ENCODE measurements around the gene ESPN. TPM values are rescaled to one million over a fixed set of nuclear protein-coding genes. Genes with fewer than 3 reads are reported as not detected.
A peak's percentile ranks its signal among the peaks of the same experiment; 100 is the strongest.

The ESPN gene
- total and polyA plus RNA-seq, 2 of the 4 experiments (the other 2 are of a cell fraction) = under 0.01 to 0.02 TPM

DNA sequence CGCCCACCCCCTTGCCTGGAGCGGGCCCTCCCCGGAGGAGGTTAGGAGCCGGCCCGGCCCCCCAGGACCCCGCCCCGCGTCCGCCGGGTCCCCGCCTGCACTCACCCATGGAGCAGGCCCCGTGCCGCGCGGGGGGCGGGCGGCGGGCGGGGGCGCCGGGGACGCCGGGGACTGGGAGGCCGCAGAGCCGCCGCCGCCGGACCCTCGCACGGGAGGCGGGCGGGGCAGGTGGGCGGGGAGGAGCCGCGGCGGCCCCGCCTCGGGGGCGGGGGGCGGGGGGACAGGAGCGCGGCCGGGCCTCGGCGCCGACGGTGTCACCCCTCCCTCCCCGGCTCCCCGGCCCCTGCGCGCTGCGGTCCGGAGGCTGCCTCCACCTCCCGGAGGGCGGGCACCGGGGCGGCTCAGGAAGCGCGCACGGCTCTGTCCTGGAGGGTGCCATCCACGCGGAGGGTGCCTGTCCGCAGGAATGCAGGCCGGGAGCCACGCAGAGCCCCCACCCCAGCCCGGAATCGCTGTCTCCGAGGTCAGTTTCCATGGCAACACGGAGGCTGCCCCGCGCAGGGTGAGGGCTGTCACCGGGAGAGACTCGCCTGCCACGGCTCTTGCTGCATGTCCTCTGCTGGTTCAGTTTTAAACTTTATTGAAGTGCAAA is 72.8 kb downstream of the ESPN start:
- Histone ChIP-seq H2AFZ (replicated peaks; ENCODE audit: low read length, poor library complexity) (peak overlapping the region; percentile 96), H2AK5ac (ENCODE audit: low read depth, low read length) (no peak overlapping the region), H3K4me1 (ENCODE audit: control insufficient read depth, insufficient read depth, low read length) (peaks cover 9% of the 10 kb centered on the region), H3K56ac (ENCODE audit: extremely low read depth, insufficient read depth, low read length) (no peak overlapping the region), H3K23ac (ENCODE audit: low read depth, low read length) (peak overlapping the region; percentile 33; the same call in 1 of the 2 replicates), H2BK120ac (ENCODE audit: low read depth, low read length) (no peak overlapping the region), H3K18ac (ENCODE audit: low read depth, low read length) (0 out of 2 replicates have a peak overlapping the region, but pooled peaks have one; percentile 2), H3K27me3 (ENCODE audit: control insufficient read depth, insufficient read depth, low read length) (peaks cover 7% of the 10 kb centered on the region), H2AK9ac (replicated peaks; ENCODE audit: low read depth, low read length, poor library complexity) (no peak overlapping the region), H3K4ac (ENCODE audit: low read depth, low read length) (peak overlapping the region; percentile 64), H2BK20ac (ENCODE audit: low read depth, low read length) (no peak overlapping the region), H4K91ac (ENCODE audit: insufficient read depth, low read depth, low read length) (no peak overlapping the region), H2BK15ac (ENCODE audit: low read depth, low read length) (no peak overlapping the region), H3K9me3 (ENCODE audit: control insufficient read depth, insufficient read depth, low read length) (no peaks in the 10 kb centered on the region), H3K36me3 (ENCODE audit: control insufficient read depth, insufficient read depth, low read length) (no peaks in the 10 kb centered on the region), H3K9me1 (ENCODE audit: insufficient read depth, low read length) (0 out of 2 replicates have a peak, but pooled peaks cover 2% of the 10 kb centered on the region), H4K5ac (ENCODE audit: low read depth, low read length) (0 out of 2 replicates have a peak overlapping the region, but pooled peaks have one; percentile 4), H3K27ac (ENCODE audit: insufficient read depth, low read length) (no peak overlapping the region; the same call in 1 of the 2 replicates), H4K8ac (ENCODE audit: low read depth in 2 of 2, low read length in 2 of 2) (peak overlapping the region in 1 of 2 experiments; percentile 17; a peak in 1 of 4 replicates), H3K14ac (replicated peaks; ENCODE audit: low read depth, low read length) (peak overlapping the region; percentile 87; the same call in 1 of the 2 replicates), H3K4me2 (ENCODE audit: low read depth, low read length) (peak overlapping the region; percentile 89), H4K20me1 (ENCODE audit: insufficient read depth, low read length) (no peaks in the 10 kb centered on the region), H3K4me3 (ENCODE audit: insufficient read depth, low read depth, low read length) (peak overlapping the region; percentile 78), H3K79me1 (ENCODE audit: low read depth in 1 of 2, low read length in 2 of 2) (peaks cover 0 to 6% of the 10 kb centered on the region in 2 experiments; a peak in 1 of 4 replicates), H3K9ac (ENCODE audit: low read depth, low read length) (peak overlapping the region; percentile 82), H2BK5ac (ENCODE audit: low read depth, low read length, poor library complexity, severe bottlenecking) (no peak overlapping the region)
- 0% methylated on average over 13 of the region's 74 CpGs; no CpG with 5 or more reads in 1 of the 2 experiments for WGBS, 2 experiments (ENCODE audit: extremely low coverage in 2 of 2, insufficient read length in 1 of 2)
- TF ChIP-seq, protein P1, sequence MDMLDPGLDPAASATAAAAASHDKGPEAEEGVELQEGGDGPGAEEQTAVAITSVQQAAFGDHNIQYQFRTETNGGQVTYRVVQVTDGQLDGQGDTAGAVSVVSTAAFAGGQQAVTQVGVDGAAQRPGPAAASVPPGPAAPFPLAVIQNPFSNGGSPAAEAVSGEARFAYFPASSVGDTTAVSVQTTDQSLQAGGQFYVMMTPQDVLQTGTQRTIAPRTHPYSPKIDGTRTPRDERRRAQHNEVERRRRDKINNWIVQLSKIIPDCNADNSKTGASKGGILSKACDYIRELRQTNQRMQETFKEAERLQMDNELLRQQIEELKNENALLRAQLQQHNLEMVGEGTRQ (IDR thresholded peaks at IDR 0.05; ENCODE audit: low read depth, low read length) = no peak
- TF ChIP-seq, protein P2, sequence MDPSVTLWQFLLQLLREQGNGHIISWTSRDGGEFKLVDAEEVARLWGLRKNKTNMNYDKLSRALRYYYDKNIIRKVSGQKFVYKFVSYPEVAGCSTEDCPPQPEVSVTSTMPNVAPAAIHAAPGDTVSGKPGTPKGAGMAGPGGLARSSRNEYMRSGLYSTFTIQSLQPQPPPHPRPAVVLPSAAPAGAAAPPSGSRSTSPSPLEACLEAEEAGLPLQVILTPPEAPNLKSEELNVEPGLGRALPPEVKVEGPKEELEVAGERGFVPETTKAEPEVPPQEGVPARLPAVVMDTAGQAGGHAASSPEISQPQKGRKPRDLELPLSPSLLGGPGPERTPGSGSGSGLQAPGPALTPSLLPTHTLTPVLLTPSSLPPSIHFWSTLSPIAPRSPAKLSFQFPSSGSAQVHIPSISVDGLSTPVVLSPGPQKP (IDR thresholded peaks at IDR 0.05; ENCODE audit: borderline replicate concordance, low read depth, low read length) = no peak
- peak; percentile 19; the same call in 1 of the 2 replicates for TF ChIP-seq MXI1 (IDR thresholded peaks at IDR 0.05; ENCODE audit: borderline replicate concordance, low read depth, low read length)
- no peak for TF ChIP-seq POLR2A (IDR thresholded peaks at IDR 0.05; ENCODE audit: low read depth, low read length)
- TF ChIP-seq SMC3 (IDR thresholded peaks at IDR 0.05; ENCODE audit: low read depth, low read length) = no peak
- no peak for TF ChIP-seq FOS (IDR thresholded peaks at IDR 0.05; ENCODE audit: low read depth, low read length)
- TF ChIP-seq, protein P3, sequence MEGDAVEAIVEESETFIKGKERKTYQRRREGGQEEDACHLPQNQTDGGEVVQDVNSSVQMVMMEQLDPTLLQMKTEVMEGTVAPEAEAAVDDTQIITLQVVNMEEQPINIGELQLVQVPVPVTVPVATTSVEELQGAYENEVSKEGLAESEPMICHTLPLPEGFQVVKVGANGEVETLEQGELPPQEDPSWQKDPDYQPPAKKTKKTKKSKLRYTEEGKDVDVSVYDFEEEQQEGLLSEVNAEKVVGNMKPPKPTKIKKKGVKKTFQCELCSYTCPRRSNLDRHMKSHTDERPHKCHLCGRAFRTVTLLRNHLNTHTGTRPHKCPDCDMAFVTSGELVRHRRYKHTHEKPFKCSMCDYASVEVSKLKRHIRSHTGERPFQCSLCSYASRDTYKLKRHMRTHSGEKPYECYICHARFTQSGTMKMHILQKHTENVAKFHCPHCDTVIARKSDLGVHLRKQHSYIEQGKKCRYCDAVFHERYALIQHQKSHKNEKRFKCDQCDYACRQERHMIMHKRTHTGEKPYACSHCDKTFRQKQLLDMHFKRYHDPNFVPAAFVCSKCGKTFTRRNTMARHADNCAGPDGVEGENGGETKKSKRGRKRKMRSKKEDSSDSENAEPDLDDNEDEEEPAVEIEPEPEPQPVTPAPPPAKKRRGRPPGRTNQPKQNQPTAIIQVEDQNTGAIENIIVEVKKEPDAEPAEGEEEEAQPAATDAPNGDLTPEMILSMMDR (conservative IDR thresholded peaks at IDR 0.05; ENCODE audit: low read depth, low read length) = no peak
- no peak for TF ChIP-seq BHLHE40 (IDR thresholded peaks at IDR 0.05; ENCODE audit: low read depth, low read length)
- ATAC-seq (ENCODE audit: low read depth) (peak; percentile 89), DNase-seq (no peak)
- dilution Hi-C loops (cut with HindIII; ENCODE audit: low sequenced_read_pairs, unreplicated experiment) (no loop called here), intact Hi-C loops (cut with micrococcal nuclease) (no loop called here), in situ Hi-C loops (cut with MboI; ENCODE audit: low sequenced_read_pairs) (loop anchor here (10.0 kb wide), 1 partner anchor 147 kb away; no protein-coding TSS in a partner anchor)
- ChIA-PET CTCF (no interaction called here), POLR2A (ENCODE audit: unreplicated experiment) (no interaction called here)
- no TSS peak for BruUV-seq (replicated peaks)
